HG03066 (cell line): ENCODE results near the gene SULT2B1.
"Not testable (repeated sequence)": the region's sequence is repeated elsewhere in the genome, so short reads cannot be mapped to it uniquely, and the experiment has no call there.

Experiments used
- ATAC-seq: cut with Tn5 transposase; IDR thresholded peaks from one replicate; pipeline ENCODE4 v1.9.1; 2021; ENCODE audit warnings: low read depth; ENCODE audit not compliant: unreplicated experiment

The SULT2B1 gene

GRCh38 chr19:48524732-48525131 is 27.2 kb upstream of the SULT2B1 start:
- ATAC-seq = no peak

- no peak for ATAC-seq
Observed at GRCh38 chr19:48529156-48529555, 22.8 kb upstream of the SULT2B1 start.

GRCh38 chr19:48530066-48530720 is 21.8 kb upstream of the SULT2B1 start:
- ATAC-seq = no peak

GRCh38 chr19:48530770-48531169 is 21.2 kb upstream of the SULT2B1 start:
- ATAC-seq = no peak

GRCh38 chr19:48533770-48534169 is 18.2 kb upstream of the SULT2B1 start:
- ATAC-seq = no peak

GRCh38 chr19:48537541-48537940 is 14.4 kb upstream of the SULT2B1 start:
- ATAC-seq = no peak

GRCh38 chr19:48538057-48538456 is 13.9 kb upstream of the SULT2B1 start:
- ATAC-seq = not testable (repeated sequence)

GRCh38 chr19:48539503-48540096 is 12.4 kb upstream of the SULT2B1 start:
- ATAC-seq = no peak

GRCh38 chr19:48540110-48540509 is 11.9 kb upstream of the SULT2B1 start:
- no peak for ATAC-seq

- no peak for ATAC-seq
Observed at GRCh38 chr19:48541813-48542212, 10.2 kb upstream of the SULT2B1 start.

- no peak for ATAC-seq
Observed at GRCh38 chr19:48543121-48543710, 8.8 kb upstream of the SULT2B1 start.

- ATAC-seq = no peak
Observed at GRCh38 chr19:48544856-48545750, 6.9 kb upstream of the SULT2B1 start.

- ATAC-seq = no peak
Observed at GRCh38 chr19:48547722-48548121, 4.2 kb upstream of the SULT2B1 start.

GRCh38 chr19:48548253-48548911 is 3.6 kb upstream of the SULT2B1 start:
- ATAC-seq = no peak

- no peak for ATAC-seq
Observed at GRCh38 chr19:48549380-48549779, 2.6 kb upstream of the SULT2B1 start.

- no peak for ATAC-seq
Observed at GRCh38 chr19:48552406-48553322, 692 bp downstream of the SULT2B1 start.

GRCh38 chr19:48553676-48554384 is 1.9 kb downstream of the SULT2B1 start:
- ATAC-seq = no peak

- no peak for ATAC-seq
Observed at GRCh38 chr19:48554385-48555091, 2.6 kb downstream of the SULT2B1 start.
